Ectodermal cell (in vitro differentiated cells): ENCODE results near the gene ROR2.

Experiments
- H3K27ac ChIP-seq: 2 replicates; pipeline ENCODE4 v1.7.0; 2013; ENCODE audit warnings: mild to moderate bottlenecking, low read depth, low read length; ENCODE audit not compliant: insufficient read depth, poor library complexity, severe bottlenecking
- H3K27me3 ChIP-seq: 2 replicates; pipeline ENCODE4 v1.7.0; 2013; ENCODE audit warnings: mild to moderate bottlenecking, low read length; ENCODE audit not compliant: insufficient read depth, control insufficient read depth, poor library complexity, severe bottlenecking
- H3K36me3 ChIP-seq: one replicate; pipeline ENCODE4 v1.7.0; 2013; ENCODE audit warnings: low read length; ENCODE audit not compliant: control insufficient read depth, insufficient read depth
- H3K4me1 ChIP-seq: one replicate; pipeline ENCODE4 v1.7.0; 2013; ENCODE audit warnings: low read length; ENCODE audit not compliant: control insufficient read depth, insufficient read depth
- H3K4me3 ChIP-seq: 2 replicates; pipeline ENCODE4 v1.7.0; 2013; ENCODE audit warnings: low read depth, low read length, control low read depth; ENCODE audit not compliant: insufficient read depth
- H3K9me3 ChIP-seq: 2 replicates; pipeline ENCODE4 v1.7.0; 2013; ENCODE audit warnings: mild to moderate bottlenecking, low read length, moderate library complexity; ENCODE audit not compliant: control insufficient read depth
- WGBS, 2 experiments: methylation state at CpG; one replicate each; pipeline ENCODE4 v1.1.7; 2013; ENCODE audit warnings: missing lambda C conversion rate in 2 of 2; 5-methylcytosine and 5-hydroxymethylcytosine counted together

Gene ROR2

GRCh38 chr9:91753711-91754110 lies 196.3 kb downstream of the ROR2 start:
- WGBS, 2 experiments, result 0% methylated on average over 1 of the region's 2 CpGs; no CpG with 5 or more reads in 1 of the 2 experiments
- Histone ChIP-seq H3K27me3 (no peaks in the 10 kb centered on the region), H3K4me1 (no peaks in the 10 kb centered on the region), H3K36me3 (peaks cover 7% of the 10 kb centered on the region), H3K27ac (no peak overlapping the region), H3K9me3 (no peaks in the 10 kb centered on the region), H3K4me3 (no peak overlapping the region)

GRCh38 chr9:91751922-91752321 lies 198.1 kb downstream of the ROR2 start:
- Histone ChIP-seq H3K4me3 (no peak overlapping the region), H3K36me3 (peaks cover 7% of the 10 kb centered on the region), H3K4me1 (no peaks in the 10 kb centered on the region), H3K27me3 (no peaks in the 10 kb centered on the region), H3K27ac (no peak overlapping the region), H3K9me3 (no peaks in the 10 kb centered on the region)
- WGBS, 2 experiments, result 98 to 100% methylated on average over 1 to 2 of the region's 2 CpGs

GRCh38 chr9:91750343-91750742 lies 199.7 kb downstream of the ROR2 start:
- no peaks in the 10 kb centered on the region for H3K4me1 ChIP-seq
- WGBS, 2 experiments, result 94% methylated on average over 6 of the region's 6 CpGs

GRCh38 chr9:91746904-91747303 lies 203.1 kb downstream of the ROR2 start:
- 95 to 96% methylated on average over 9 of the region's 9 CpGs for WGBS, 2 experiments
- no peaks in the 10 kb centered on the region for H3K27me3 ChIP-seq
- H3K9me3 ChIP-seq, result no peaks in the 10 kb centered on the region
- H3K4me1 ChIP-seq, result no peaks in the 10 kb centered on the region
- no peaks in the 10 kb centered on the region for H3K36me3 ChIP-seq
- H3K4me3 ChIP-seq, result no peak overlapping the region
- H3K27ac ChIP-seq, result no peak overlapping the region

More at GRCh38 chr9:91750343-91750742, 199.7 kb downstream of the ROR2 start:
- no peak overlapping the region for H3K27ac ChIP-seq
- H3K4me3 ChIP-seq, result no peak overlapping the region
- H3K36me3 ChIP-seq, result no peaks in the 10 kb centered on the region
- no peaks in the 10 kb centered on the region for H3K9me3 ChIP-seq
- H3K27me3 ChIP-seq, result no peaks in the 10 kb centered on the region

- 96 to 98% methylated on average over 10 of the region's 10 CpGs for WGBS, 2 experiments
- Histone ChIP-seq H3K27ac (no peak overlapping the region), H3K4me3 (no peak overlapping the region), H3K4me1 (no peaks in the 10 kb centered on the region), H3K9me3 (no peaks in the 10 kb centered on the region), H3K27me3 (no peaks in the 10 kb centered on the region), H3K36me3 (no peaks in the 10 kb centered on the region)
These were observed 203.7 kb downstream of the ROR2 start for GRCh38 chr9:91746357-91746756.

GRCh38 chr9:91744114-91744513 lies 205.9 kb downstream of the ROR2 start:
- Histone ChIP-seq H3K36me3 (no peaks in the 10 kb centered on the region), H3K27me3 (no peaks in the 10 kb centered on the region), H3K9me3 (no peaks in the 10 kb centered on the region), H3K27ac (no peak overlapping the region), H3K4me3 (no peak overlapping the region), H3K4me1 (no peaks in the 10 kb centered on the region)
- WGBS, 2 experiments, result 91 to 94% methylated on average over 7 of the region's 7 CpGs

- H3K9me3 ChIP-seq, result no peaks in the 10 kb centered on the region
- H3K36me3 ChIP-seq, result peaks cover 7% of the 10 kb centered on the region
These were observed 208.5 kb downstream of the ROR2 start for GRCh38 chr9:91741522-91741921.

GRCh38 chr9:91740701-91741100 lies 209.3 kb downstream of the ROR2 start:
- Histone ChIP-seq H3K27ac (no peak overlapping the region), H3K27me3 (no peaks in the 10 kb centered on the region), H3K4me3 (no peak overlapping the region), H3K9me3 (no peaks in the 10 kb centered on the region), H3K36me3 (peaks cover 10% of the 10 kb centered on the region), H3K4me1 (no peaks in the 10 kb centered on the region)
- WGBS, 2 experiments, result 90 to 94% methylated on average over 10 of the region's 10 CpGs

More at GRCh38 chr9:91741522-91741921, 208.5 kb downstream of the ROR2 start:
- Histone ChIP-seq H3K4me3 (no peak overlapping the region), H3K4me1 (no peaks in the 10 kb centered on the region), H3K27ac (no peak overlapping the region), H3K27me3 (no peaks in the 10 kb centered on the region)

GRCh38 chr9:91736898-91737601 lies 213.0 kb downstream of the ROR2 start:
- 93 to 96% methylated on average over 16 of the region's 16 CpGs for WGBS, 2 experiments
- Histone ChIP-seq H3K9me3 (no peaks in the 10 kb centered on the region), H3K36me3 (peaks cover 16% of the 10 kb centered on the region), H3K27me3 (no peaks in the 10 kb centered on the region), H3K4me3 (no peak overlapping the region), H3K4me1 (no peaks in the 10 kb centered on the region), H3K27ac (no peak overlapping the region)

- 93 to 99% methylated on average over 5 of the region's 5 CpGs for WGBS, 2 experiments
- H3K36me3 ChIP-seq, result peaks cover 18% of the 10 kb centered on the region
These were observed 213.7 kb downstream of the ROR2 start for GRCh38 chr9:91736311-91736710.

More at GRCh38 chr9:91736311-91736710, 213.7 kb downstream of the ROR2 start:
- Histone ChIP-seq H3K9me3 (no peaks in the 10 kb centered on the region), H3K27ac (no peak overlapping the region), H3K4me1 (no peaks in the 10 kb centered on the region), H3K27me3 (no peaks in the 10 kb centered on the region), H3K4me3 (no peak overlapping the region)
